Measurements from ENCODE around the gene NOTCH4.

NOTCH4 gene

GRCh38 chr6:32168350-32168749 is 55.5 kb downstream of the NOTCH4 start:
- no peak for DNase-seq (ENCODE audit: low read depth)

DNA sequence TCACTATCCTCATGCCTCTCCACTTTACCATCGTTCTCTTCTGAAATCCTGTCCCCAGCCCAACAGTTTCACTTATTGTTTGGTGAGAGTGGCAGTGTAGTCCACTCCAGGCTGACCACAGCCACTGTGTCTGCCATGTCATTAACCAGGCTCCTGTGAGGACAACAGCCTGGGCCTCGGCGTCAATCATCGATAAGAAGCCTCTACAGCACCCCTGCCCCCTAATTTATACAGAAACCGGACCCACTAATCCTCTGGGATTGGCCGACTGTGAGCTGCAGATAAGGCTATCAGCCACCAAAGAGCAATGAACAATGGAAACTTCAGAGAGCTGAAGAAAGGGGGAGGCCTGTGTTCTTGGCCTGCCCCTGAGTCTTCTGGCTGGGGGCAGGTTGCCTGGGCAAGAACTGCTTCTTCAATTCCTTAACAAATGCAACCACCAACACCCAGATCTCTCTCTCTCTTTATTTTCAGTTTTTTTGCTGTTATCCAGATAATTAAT is 56.1 kb downstream of the NOTCH4 start:
- Histone ChIP-seq H3K9ac (ENCODE audit: low read length) (no peak overlapping the region), H3K27me3 (replicated peaks; ENCODE audit: control insufficient read depth, insufficient read depth, low read length) (no peaks in the 10 kb centered on the region), H3K9me3 (ENCODE audit: control insufficient read depth, low read length) (no peaks in the 10 kb centered on the region), H3K36me3 (ENCODE audit: control insufficient read depth, insufficient read depth, low read length, severe bottlenecking) (peaks cover 36% of the 10 kb centered on the region), H3K4me3 (ENCODE audit: low read length) (no peak overlapping the region), H3K4me1 (ENCODE audit: control insufficient read depth, insufficient read depth, low read length) (peaks cover 7% of the 10 kb centered on the region)
- DNase-seq (ENCODE audit: low read depth) = no peak

More at GRCh38 chr6:32168350-32168749, 55.5 kb downstream of the NOTCH4 start:
- Histone ChIP-seq H3K27me3 (replicated peaks; ENCODE audit: control insufficient read depth, insufficient read depth, low read length) (no peaks in the 10 kb centered on the region), H3K9me3 (ENCODE audit: control insufficient read depth, low read length) (no peaks in the 10 kb centered on the region), H3K36me3 (ENCODE audit: control insufficient read depth, insufficient read depth, low read length, severe bottlenecking) (peaks cover 36% of the 10 kb centered on the region), H3K4me3 (ENCODE audit: low read length) (no peak overlapping the region), H3K4me1 (ENCODE audit: control insufficient read depth, insufficient read depth, low read length) (peaks cover 7% of the 10 kb centered on the region), H3K9ac (ENCODE audit: low read length) (no peak overlapping the region)

DNA sequence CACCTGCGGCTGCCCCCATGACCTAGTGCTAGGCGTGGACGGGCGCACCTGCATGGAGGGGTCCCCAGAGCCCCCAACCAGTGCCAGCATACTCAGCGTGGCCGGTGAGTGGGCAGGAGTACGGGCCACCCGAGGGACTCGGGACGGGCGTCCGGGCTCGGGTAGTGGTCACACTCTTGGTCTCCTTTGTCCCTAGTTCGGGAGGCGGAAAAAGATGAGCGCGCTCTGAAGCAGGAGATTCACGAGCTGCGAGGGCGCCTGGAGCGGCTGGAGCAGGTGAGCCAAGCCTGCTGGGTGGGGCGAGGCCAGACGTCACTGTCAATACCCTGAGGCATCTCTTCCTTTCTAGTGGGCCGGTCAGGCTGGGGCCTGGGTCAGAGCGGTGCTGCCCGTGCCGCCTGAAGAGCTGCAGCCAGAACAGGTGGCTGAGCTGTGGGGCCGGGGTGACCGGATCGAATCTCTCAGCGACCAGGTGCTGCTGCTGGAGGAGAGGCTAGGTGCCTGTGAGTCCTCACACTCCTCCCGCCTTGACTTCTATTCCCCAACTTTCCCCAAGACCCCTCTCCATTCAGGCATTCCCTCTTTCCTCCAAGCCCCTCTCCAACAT is 56.6 kb downstream of the NOTCH4 start:
- Histone ChIP-seq H3K9me3 (ENCODE audit: control insufficient read depth, low read length) (no peaks in the 10 kb centered on the region), H3K4me1 (ENCODE audit: control insufficient read depth, insufficient read depth, low read length) (peaks cover 7% of the 10 kb centered on the region), H3K36me3 (ENCODE audit: control insufficient read depth, insufficient read depth, low read length, severe bottlenecking) (peaks cover 36% of the 10 kb centered on the region), H3K27me3 (replicated peaks; ENCODE audit: control insufficient read depth, insufficient read depth, low read length) (no peaks in the 10 kb centered on the region), H3K4me3 (ENCODE audit: low read length) (no peak overlapping the region), H3K9ac (ENCODE audit: low read length) (no peak overlapping the region)
- DNase-seq (ENCODE audit: low read depth) = no peak

- H3K4me3 ChIP-seq (ENCODE audit: low read length) = no peak overlapping the region
- H3K4me1 ChIP-seq (ENCODE audit: control insufficient read depth, insufficient read depth, low read length) = peaks cover 7% of the 10 kb centered on the region
- no peaks in the 10 kb centered on the region for H3K9me3 ChIP-seq (ENCODE audit: control insufficient read depth, low read length)
- no peak for DNase-seq (ENCODE audit: low read depth)
- H3K27me3 ChIP-seq (replicated peaks; ENCODE audit: control insufficient read depth, insufficient read depth, low read length) = no peaks in the 10 kb centered on the region
- peaks cover 36% of the 10 kb centered on the region for H3K36me3 ChIP-seq (ENCODE audit: control insufficient read depth, insufficient read depth, low read length, severe bottlenecking)
- no peak overlapping the region for H3K9ac ChIP-seq (ENCODE audit: low read length)
Observed at GRCh38 chr6:32166411-32167061, 57.3 kb downstream of the NOTCH4 start.

- no peak for DNase-seq (ENCODE audit: low read depth)
- Histone ChIP-seq H3K27me3 (replicated peaks; ENCODE audit: control insufficient read depth, insufficient read depth, low read length) (no peaks in the 10 kb centered on the region), H3K9me3 (ENCODE audit: control insufficient read depth, low read length) (no peaks in the 10 kb centered on the region), H3K4me1 (ENCODE audit: control insufficient read depth, insufficient read depth, low read length) (peaks cover 7% of the 10 kb centered on the region), H3K9ac (ENCODE audit: low read length) (no peak within 1 kb of the TSS), H3K36me3 (ENCODE audit: control insufficient read depth, insufficient read depth, low read length, severe bottlenecking) (peaks cover 22% of the 10 kb centered on the region), H3K4me3 (ENCODE audit: low read length) (no peak within 1 kb of the TSS)
Observed at GRCh38 chr6:32164295-32164694, 59.6 kb downstream of the NOTCH4 start, which contains the start of gene EGFL8. Gene EGFL8 (plus strand): TSS chr6:32164595. CDS start chr6:32166166, 1,571 bp downstream.

- H3K27me3 ChIP-seq (replicated peaks; ENCODE audit: control insufficient read depth, insufficient read depth, low read length) = no peaks in the 10 kb centered on the region
- no peak overlapping the region for H3K9ac ChIP-seq (ENCODE audit: low read length)
- no peaks in the 10 kb centered on the region for H3K9me3 ChIP-seq (ENCODE audit: control insufficient read depth, low read length)
- H3K4me3 ChIP-seq (ENCODE audit: low read length) = no peak overlapping the region
- peaks cover 26% of the 10 kb centered on the region for H3K36me3 ChIP-seq (ENCODE audit: control insufficient read depth, insufficient read depth, low read length, severe bottlenecking)
- H3K4me1 ChIP-seq (ENCODE audit: control insufficient read depth, insufficient read depth, low read length) = peaks cover 3% of the 10 kb centered on the region
- no peak for DNase-seq (ENCODE audit: low read depth)
Observed at GRCh38 chr6:32163559-32164258, 60.2 kb downstream of the NOTCH4 start.

- Histone ChIP-seq H3K4me1 (ENCODE audit: control insufficient read depth, insufficient read depth, low read length) (peaks cover 17% of the 10 kb centered on the region), H3K9ac (ENCODE audit: low read length) (no peak overlapping the region), H3K4me3 (ENCODE audit: low read length) (no peak overlapping the region), H3K36me3 (ENCODE audit: control insufficient read depth, insufficient read depth, low read length, severe bottlenecking) (peaks cover 21% of the 10 kb centered on the region), H3K9me3 (ENCODE audit: control insufficient read depth, low read length) (no peaks in the 10 kb centered on the region), H3K27me3 (replicated peaks; ENCODE audit: control insufficient read depth, insufficient read depth, low read length) (no peaks in the 10 kb centered on the region)
- DNase-seq (ENCODE audit: low read depth) = no peak
Observed at GRCh38 chr6:32158052-32158451, 65.8 kb downstream of the NOTCH4 start.

- Histone ChIP-seq H3K36me3 (ENCODE audit: control insufficient read depth, insufficient read depth, low read length, severe bottlenecking) (peaks cover 21% of the 10 kb centered on the region), H3K9ac (ENCODE audit: low read length) (no peak overlapping the region), H3K9me3 (ENCODE audit: control insufficient read depth, low read length) (no peaks in the 10 kb centered on the region), H3K4me1 (ENCODE audit: control insufficient read depth, insufficient read depth, low read length) (peaks cover 28% of the 10 kb centered on the region), H3K27me3 (replicated peaks; ENCODE audit: control insufficient read depth, insufficient read depth, low read length) (no peaks in the 10 kb centered on the region), H3K4me3 (ENCODE audit: low read length) (no peak overlapping the region)
- DNase-seq (ENCODE audit: low read depth) = no peak
Observed at GRCh38 chr6:32156891-32157290, 67.0 kb downstream of the NOTCH4 start.

GRCh38 chr6:32154514-32155161 is 69.2 kb downstream of the NOTCH4 start:
- H3K4me1 ChIP-seq (ENCODE audit: control insufficient read depth, insufficient read depth, low read length) = peaks cover 28% of the 10 kb centered on the region
- H3K4me3 ChIP-seq (ENCODE audit: low read length) = peak overlapping the region; percentile 90
- H3K36me3 ChIP-seq (ENCODE audit: control insufficient read depth, insufficient read depth, low read length, severe bottlenecking) = peaks cover 21% of the 10 kb centered on the region
- H3K9me3 ChIP-seq (ENCODE audit: control insufficient read depth, low read length) = no peaks in the 10 kb centered on the region
- H3K27me3 ChIP-seq (replicated peaks; ENCODE audit: control insufficient read depth, insufficient read depth, low read length) = peaks cover 6% of the 10 kb centered on the region
- peak; percentile 82 for DNase-seq (ENCODE audit: low read depth)
- H3K9ac ChIP-seq (ENCODE audit: low read length) = peak overlapping the region; percentile 88

GRCh38 chr6:32153564-32154513 is 70.0 kb downstream of the NOTCH4 start, which contains the start of gene PPT2:
Gene PPT2 (plus strand): TSS chr6:32154141. CDS start chr6:32154595, 454 bp downstream.
- H3K27me3 ChIP-seq (replicated peaks; ENCODE audit: control insufficient read depth, insufficient read depth, low read length) = peaks cover 6% of the 10 kb centered on the region
- H3K9me3 ChIP-seq (ENCODE audit: control insufficient read depth, low read length) = no peaks in the 10 kb centered on the region
- peaks cover 28% of the 10 kb centered on the region for H3K4me1 ChIP-seq (ENCODE audit: control insufficient read depth, insufficient read depth, low read length)
- H3K9ac ChIP-seq (ENCODE audit: low read length) = peak within 1 kb of the TSS; percentile 88
- peak within 1 kb of the TSS; percentile 90 for H3K4me3 ChIP-seq (ENCODE audit: low read length)
- DNase-seq (ENCODE audit: low read depth) = peak; percentile 96
- H3K36me3 ChIP-seq (ENCODE audit: control insufficient read depth, insufficient read depth, low read length, severe bottlenecking) = peaks cover 20% of the 10 kb centered on the region

Measured in adipocyte (in vitro differentiated cells).